Body of pancreas (tissue), 4 donors: ENCODE results near the gene CALR3. TPM values are rescaled to one million over a fixed set of nuclear protein-coding genes. Genes with fewer than 3 reads are reported as not detected.

Experiments used
- ATAC-seq: fragments of 150-250 bp; one replicate; pipeline ENCODE4 v1.9.1; 2016
- DNase-seq, 4 donors: peaks; one replicate each; pipeline ENCODE4 v3.0.0-alpha.2; 2019
- H3K27ac ChIP-seq, 4 donors: fragments of 200-600 bp; sonication (generic); 1 replicate in 3 of 4; 2 replicates in 1 of 4; pipeline versions ENCODE4 v1.5.1 to v1.6.1; 2016 to 2019; ENCODE audit warnings: mild to moderate bottlenecking in 1 of 4, mixed read lengths in 1 of 4, moderate library complexity in 1 of 4
- H3K27me3 ChIP-seq, 2 donors: fragments of 200-600 bp; sonication (generic); one replicate each; pipeline ENCODE4 v1.6.0; 2016; ENCODE audit warnings: mild to moderate bottlenecking in 1 of 2
- H3K36me3 ChIP-seq, 2 donors: fragments of 200-600 bp; sonication (generic); replicated peaks in 1 of 2; 2 replicates each; pipeline ENCODE4 v1.5.1; 2016; ENCODE audit warnings: low read depth in 2 of 2; ENCODE audit not compliant: insufficient read depth in 1 of 2
- H3K4me1 ChIP-seq: fragments of 200-600 bp; sonication (generic); one replicate; pipeline ENCODE4 v1.6.0; 2016
- H3K4me3 ChIP-seq, 2 donors: fragments of 200-600 bp; sonication (generic); 1 replicate in 1 of 2; 2 replicates in 1 of 2; pipeline ENCODE4 v1.5.1; 2016 to 2019
- H3K9me3 ChIP-seq, 3 donors: fragments of 200-600 bp; sonication (generic); 1 replicate in 2 of 3; 2 replicates in 1 of 3; pipeline ENCODE4 v1.5.1; 2016
- POLR2A ChIP-seq, 3 donors: fragments of 450-650 bp; IDR thresholded peaks; one replicate each; pipeline ENCODE4 v1.6.1; 2016; ENCODE audit warnings: antibody characterized with exemption in 3 of 3, mild to moderate bottlenecking in 2 of 3
- WGBS, 2 donors: methylation state at CpG; one replicate each; pipeline ENCODE4 v1.1.5; 2017; 5-methylcytosine and 5-hydroxymethylcytosine counted together
- intact Hi-C: fragments of 100-400 bp; cut with DNase I; formaldehyde crosslinking; loops from one replicate; pipeline ENCODE4 v1.15.1; 2023
- total RNA-seq, 2 donors: library from RNA; depleted of rRNA; stranded (reverse); fragments of >200 nt; gene quantifications; one replicate each; pipeline ENCODE4 v1.1.0, GENCODE V29; 2016
- TF ChIP-seq, protein P1 (sequence below), 7 experiments: fragments of 450-650 bp in 4 of 7; fragments of 200-600 bp in 3 of 7; sonication (generic) in 3 of 7; IDR thresholded peaks; one replicate each; pipeline ENCODE4 v1.5.1; 2016 to 2019; ENCODE audit warnings: antibody characterized with exemption in 7 of 7

CALR3 gene
- total RNA-seq, 2 donors from 2014 or later, result not detected

- TF ChIP-seq, protein P1, sequence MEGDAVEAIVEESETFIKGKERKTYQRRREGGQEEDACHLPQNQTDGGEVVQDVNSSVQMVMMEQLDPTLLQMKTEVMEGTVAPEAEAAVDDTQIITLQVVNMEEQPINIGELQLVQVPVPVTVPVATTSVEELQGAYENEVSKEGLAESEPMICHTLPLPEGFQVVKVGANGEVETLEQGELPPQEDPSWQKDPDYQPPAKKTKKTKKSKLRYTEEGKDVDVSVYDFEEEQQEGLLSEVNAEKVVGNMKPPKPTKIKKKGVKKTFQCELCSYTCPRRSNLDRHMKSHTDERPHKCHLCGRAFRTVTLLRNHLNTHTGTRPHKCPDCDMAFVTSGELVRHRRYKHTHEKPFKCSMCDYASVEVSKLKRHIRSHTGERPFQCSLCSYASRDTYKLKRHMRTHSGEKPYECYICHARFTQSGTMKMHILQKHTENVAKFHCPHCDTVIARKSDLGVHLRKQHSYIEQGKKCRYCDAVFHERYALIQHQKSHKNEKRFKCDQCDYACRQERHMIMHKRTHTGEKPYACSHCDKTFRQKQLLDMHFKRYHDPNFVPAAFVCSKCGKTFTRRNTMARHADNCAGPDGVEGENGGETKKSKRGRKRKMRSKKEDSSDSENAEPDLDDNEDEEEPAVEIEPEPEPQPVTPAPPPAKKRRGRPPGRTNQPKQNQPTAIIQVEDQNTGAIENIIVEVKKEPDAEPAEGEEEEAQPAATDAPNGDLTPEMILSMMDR (IDR thresholded peaks at IDR 0.05), result no peak
- TF ChIP-seq POLR2A (IDR thresholded peaks at IDR 0.05), result no peak
- Histone ChIP-seq H3K27me3 (no peaks in the 10 kb centered on the region), H3K27ac (peak overlapping the region in 1 of 4 donors; percentile 7), H3K9me3 (no peaks in the 10 kb centered on the region), H3K4me1 (no peaks in the 10 kb centered on the region), H3K4me3 (no peak overlapping the region), H3K36me3 (peaks cover 5 to 6% of the 10 kb centered on the region in 2 donors)
- ATAC-seq (no peak), DNase-seq (no peak)
- intact Hi-C loops, result no loop called here
- WGBS, 2 donors, result 73 to 82% methylated on average over 6 of the region's 6 CpGs
Observed at GRCh38 chr19:16436780-16437332, 59.1 kb downstream of the CALR3 start.

DNA sequence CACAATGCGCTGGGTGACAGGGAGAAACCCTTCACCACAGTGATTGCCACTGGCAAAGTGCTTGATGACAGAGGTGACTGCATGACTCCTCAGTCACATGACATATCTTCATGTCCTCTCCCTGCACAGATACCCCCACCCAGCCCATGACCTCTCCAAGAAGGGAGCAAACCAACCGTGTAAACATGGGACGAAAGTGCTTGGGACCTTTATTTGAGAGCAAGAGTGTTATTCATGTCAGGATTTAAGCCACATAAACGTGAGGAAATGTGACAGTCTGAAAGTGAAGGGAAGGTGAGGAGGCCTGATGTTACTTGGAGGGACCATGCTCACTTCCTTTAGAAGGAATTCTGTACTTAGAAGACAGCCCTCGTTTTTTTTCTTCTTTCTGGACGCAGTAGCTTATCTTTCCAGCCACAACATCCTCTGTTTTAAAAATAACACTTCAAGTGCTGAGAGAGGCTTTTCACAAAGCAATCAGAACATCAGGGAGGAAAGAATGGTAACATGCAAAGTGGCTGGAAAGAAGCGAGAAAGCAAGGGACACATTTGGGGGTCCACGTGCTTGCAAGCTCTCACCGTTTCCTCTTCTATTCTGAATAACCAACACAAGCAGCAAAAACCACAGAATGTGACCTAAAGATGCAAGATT, 59.8 kb downstream of the CALR3 start:
- Histone ChIP-seq H3K36me3 (peaks cover 5 to 9% of the 10 kb centered on the region in 2 donors), H3K27me3 (no peaks in the 10 kb centered on the region), H3K4me1 (no peaks in the 10 kb centered on the region), H3K27ac (peak overlapping the region in 2 of 4 donors; percentile 7 to 9), H3K9me3 (no peaks in the 10 kb centered on the region), H3K4me3 (no peak overlapping the region)
- 65 to 68% methylated on average over 8 to 9 of the region's 9 CpGs for WGBS, 2 donors
- ATAC-seq (no peak), DNase-seq (no peak)
- intact Hi-C loops, result no loop called here
- TF ChIP-seq, protein P1 (IDR thresholded peaks at IDR 0.05), result no peak
- TF ChIP-seq POLR2A (IDR thresholded peaks at IDR 0.05), result no peak

DNA sequence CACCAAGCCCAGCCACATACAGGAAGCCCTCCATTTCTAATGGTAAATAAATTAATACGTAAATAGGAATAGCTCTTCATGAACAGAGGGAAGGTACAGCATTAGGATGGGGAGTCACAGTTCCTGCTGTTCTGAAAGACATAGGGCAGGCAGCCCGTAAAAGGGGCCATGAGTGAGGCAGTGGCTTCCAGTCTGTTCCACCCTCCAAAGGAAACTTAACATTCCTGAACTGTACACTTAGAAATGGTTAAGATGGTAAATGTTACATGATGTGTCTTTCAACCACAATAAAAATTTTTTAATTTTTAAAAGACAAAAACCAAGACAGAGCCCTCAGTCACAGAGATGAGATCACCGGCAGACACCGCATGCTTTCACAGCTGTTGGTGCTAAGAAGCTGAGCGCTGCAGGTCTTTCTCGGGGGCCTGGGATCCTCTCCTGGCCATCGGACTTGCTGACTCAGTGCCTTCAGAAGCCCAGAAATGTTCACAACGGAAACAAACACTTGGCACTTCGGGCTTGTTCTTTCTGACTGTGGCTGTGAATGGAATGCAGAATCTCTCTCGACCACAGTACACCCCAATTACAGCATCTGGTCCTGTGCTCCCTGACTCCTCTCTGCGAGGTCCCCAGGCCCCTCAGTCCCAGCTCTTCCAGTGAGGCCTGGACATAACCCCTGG, 60.6 kb downstream of the CALR3 start:
- TF ChIP-seq, protein P1 (IDR thresholded peaks at IDR 0.05), result no peak
- TF ChIP-seq POLR2A (IDR thresholded peaks at IDR 0.05), result no peak
- DNase-seq, result peak in 3 of 4 donors; percentile 27 to 62 (median 33)
- ATAC-seq, result peak; percentile 24
- peaks cover 5 to 13% of the 10 kb centered on the region in 2 donors for H3K36me3 ChIP-seq
- no peak overlapping the region for H3K4me3 ChIP-seq
- H3K27ac ChIP-seq, result peak overlapping the region in 2 of 4 donors; percentile 7 to 43
- H3K9me3 ChIP-seq, result no peaks in the 10 kb centered on the region
- no peaks in the 10 kb centered on the region for H3K27me3 ChIP-seq
- H3K4me1 ChIP-seq, result no peaks in the 10 kb centered on the region
- 80 to 89% methylated on average over 11 of the region's 11 CpGs for WGBS, 2 donors
- intact Hi-C loops, result no loop called here

DNA sequence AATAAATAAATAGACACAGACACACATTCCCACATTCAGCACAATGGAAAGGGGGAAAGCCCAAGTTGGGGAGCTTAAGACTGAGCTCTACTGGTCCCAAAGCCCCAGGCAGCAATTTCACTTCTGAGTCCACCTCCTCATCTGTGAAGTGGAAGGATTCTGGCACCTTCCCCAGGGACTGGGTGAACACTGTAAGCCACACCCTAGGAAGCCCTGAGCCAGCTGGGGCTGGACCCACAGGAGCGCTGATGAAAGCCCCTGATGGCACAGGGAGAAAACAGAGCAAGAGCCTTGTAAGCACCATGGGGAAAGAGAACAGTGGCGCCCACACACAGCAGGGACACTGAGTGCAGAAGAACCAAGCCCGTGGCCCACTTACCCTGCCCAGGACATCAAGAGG, 62.0 kb downstream of the CALR3 start:
- H3K4me1 ChIP-seq, result no peaks in the 10 kb centered on the region
- peaks cover 5 to 14% of the 10 kb centered on the region in 2 donors for H3K36me3 ChIP-seq
- H3K27me3 ChIP-seq, result no peaks in the 10 kb centered on the region
- no peak overlapping the region for H3K27ac ChIP-seq
- H3K9me3 ChIP-seq, result no peaks in the 10 kb centered on the region
- TF ChIP-seq, protein P1 (IDR thresholded peaks at IDR 0.05), result no peak
- no peak for TF ChIP-seq POLR2A (IDR thresholded peaks at IDR 0.05)
- no peak for ATAC-seq
- 81 to 100% methylated on average over 3 of the region's 3 CpGs for WGBS, 2 donors
- no peak overlapping the region for H3K4me3 ChIP-seq
- no peak for DNase-seq
- intact Hi-C loops, result no loop called here
